Osteoblast (primary cell): Measurements from ENCODE around the gene UBXN10. TPM values are rescaled to one million over a fixed set of nuclear protein-coding genes. Genes with fewer than 3 reads are reported as not detected.

Source experiments
- DNase-seq: peaks from one replicate; pipeline ENCODE4 v3.0.0; 2011; ENCODE audit warnings: low spot score, mixed read lengths; ENCODE audit not compliant: insufficient read length; ENCODE audit errors: missing footprints
- H2AFZ ChIP-seq: 2 replicates; pipeline ENCODE4 v1.6.0; 2011; ENCODE audit warnings: mild to moderate bottlenecking, low read length
- H3K27ac ChIP-seq: 2 replicates; pipeline ENCODE4 v1.5.1; 2011; ENCODE audit warnings: mild to moderate bottlenecking, low read depth, low read length, moderate library complexity
- H3K27me3 ChIP-seq: 2 replicates; pipeline ENCODE4 v1.6.0; 2012; ENCODE audit warnings: mild to moderate bottlenecking, control low read depth, inconsistent platforms, low read length, moderate library complexity; ENCODE audit not compliant: insufficient read depth
- H3K36me3 ChIP-seq: 2 replicates; pipeline ENCODE4 v1.5.1; 2011; ENCODE audit warnings: mild to moderate bottlenecking, low read length, control low read depth, moderate library complexity; ENCODE audit not compliant: insufficient read depth
- H3K4me1 ChIP-seq: 2 replicates; pipeline ENCODE4 v1.5.1; 2011; ENCODE audit warnings: mild to moderate bottlenecking, low read length, control low read depth, moderate library complexity; ENCODE audit not compliant: insufficient read depth
- H3K4me2 ChIP-seq: 2 replicates; pipeline ENCODE4 v1.6.0; 2011; ENCODE audit warnings: mild to moderate bottlenecking, low read length; ENCODE audit not compliant: insufficient read depth
- H3K4me3 ChIP-seq: fragments of 200-600 bp; sonication (generic); 3 replicates; pipeline ENCODE4 v1.5.1; 2012; ENCODE audit warnings: mild to moderate bottlenecking, low read length, inconsistent platforms; ENCODE audit not compliant: insufficient read depth
- H3K79me2 ChIP-seq: 2 replicates; pipeline ENCODE4 v1.6.0; 2012; ENCODE audit warnings: mild to moderate bottlenecking, low read length, control low read depth, inconsistent platforms; ENCODE audit not compliant: insufficient read depth
- H3K9me3 ChIP-seq: 2 replicates; pipeline ENCODE4 v1.5.1; 2011; ENCODE audit warnings: low read depth, low read length, control low read depth
- H4K20me1 ChIP-seq: 2 replicates; pipeline ENCODE4 v1.6.0; 2012; ENCODE audit warnings: mild to moderate bottlenecking, low read length, control low read depth; ENCODE audit not compliant: insufficient read depth
- CTCF ChIP-seq: IDR thresholded peaks from 2 replicates; pipeline ENCODE4 v1.5.1; 2011; ENCODE audit warnings: mild to moderate bottlenecking, low read depth, low read length, moderate library complexity; ENCODE audit errors: extremely low read depth
- total RNA-seq: library from RNA; depleted of rRNA; stranded (reverse); fragments of >200 nt; gene quantifications from 2 replicates; pipeline ENCODE4 v1.2.3, GENCODE V29; 2012

Gene UBXN10
- total RNA-seq, 1 donor: under 0.01 TPM

DNA sequence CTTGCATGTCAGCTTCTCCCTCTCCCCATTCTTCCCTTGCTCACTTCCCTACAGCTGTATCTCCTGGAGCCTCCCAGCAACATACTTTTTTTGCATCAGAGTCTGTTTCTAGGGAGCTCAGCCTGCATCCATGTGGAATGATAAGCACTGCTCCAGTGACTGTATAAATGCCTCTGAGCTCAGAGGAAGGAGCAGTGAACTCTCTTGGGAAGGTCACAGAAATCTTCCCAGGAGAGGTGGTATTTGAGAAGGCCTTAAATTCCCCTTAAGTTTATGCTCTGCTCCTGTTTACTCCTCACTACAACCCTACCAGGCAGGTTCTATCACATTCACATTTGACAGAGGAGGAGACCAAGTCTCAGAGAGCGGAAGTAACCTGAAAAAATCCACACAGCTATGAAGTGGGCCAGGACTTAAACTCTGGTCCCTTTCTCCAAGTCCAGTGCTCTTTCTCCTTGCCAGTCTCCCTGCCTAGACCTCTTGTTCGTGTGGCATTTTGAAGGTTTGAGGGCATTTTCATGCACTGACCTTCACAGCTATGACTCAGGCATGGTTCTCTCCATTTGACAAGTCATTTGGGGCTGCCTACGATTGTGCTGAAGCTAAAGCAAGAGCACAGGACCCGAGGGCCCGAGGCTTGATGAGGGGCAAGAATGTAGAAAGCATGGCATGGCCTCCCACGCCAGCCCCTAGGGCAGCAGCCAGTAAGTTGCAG is 5.6 kb upstream of the UBXN10 start:
- Histone ChIP-seq H3K27me3 (peaks cover 64% of the 10 kb centered on the region), H3K4me3 (no peak overlapping the region)

GRCh38 chr1:20180844-20181207 is 5.1 kb upstream of the UBXN10 start:
- TF ChIP-seq CTCF: no peak
- peaks cover 68% of the 10 kb centered on the region for H3K27me3 ChIP-seq
- H3K4me1 ChIP-seq: no peaks in the 10 kb centered on the region

More for the DNA sequence above, 5.6 kb upstream of the UBXN10 start:
- Histone ChIP-seq H3K27ac (no peak overlapping the region), H3K4me1 (no peaks in the 10 kb centered on the region), H2AFZ (no peak overlapping the region), H3K79me2 (no peaks in the 10 kb centered on the region), H3K36me3 (no peaks in the 10 kb centered on the region), H3K4me2 (no peak overlapping the region), H3K9me3 (no peaks in the 10 kb centered on the region), H4K20me1 (no peaks in the 10 kb centered on the region)
- DNase-seq: no peak
- TF ChIP-seq CTCF: no peak

DNA sequence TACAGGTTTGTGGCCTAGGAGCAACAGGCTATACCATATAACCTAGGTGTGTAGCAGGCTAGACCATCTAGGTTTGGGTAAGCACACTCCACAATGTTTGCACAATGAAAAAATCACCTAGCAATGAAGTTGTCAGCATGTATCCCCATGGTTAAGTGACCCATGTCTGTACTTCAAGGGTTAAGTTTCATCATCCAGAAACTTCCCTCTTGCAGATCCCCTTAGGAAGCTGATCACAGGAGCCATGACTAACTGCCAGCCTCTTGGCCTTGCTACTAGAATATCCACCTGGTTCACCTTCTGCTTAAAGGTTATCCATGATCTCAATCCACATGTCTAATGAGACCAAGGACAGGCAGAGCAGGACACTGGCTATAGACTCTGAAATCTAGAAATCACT is 3.5 kb upstream of the UBXN10 start:
- Histone ChIP-seq H3K9me3 (no peaks in the 10 kb centered on the region), H3K27me3 (peaks cover 74% of the 10 kb centered on the region), H3K4me1 (no peaks in the 10 kb centered on the region), H3K79me2 (no peaks in the 10 kb centered on the region), H3K27ac (no peak overlapping the region), H4K20me1 (no peaks in the 10 kb centered on the region), H2AFZ (no peak overlapping the region), H3K4me2 (no peak overlapping the region), H3K36me3 (no peaks in the 10 kb centered on the region), H3K4me3 (no peak overlapping the region)
- TF ChIP-seq CTCF: no peak
- DNase-seq: no peak

More at GRCh38 chr1:20180844-20181207, 5.1 kb upstream of the UBXN10 start:
- H3K9me3 ChIP-seq: no peaks in the 10 kb centered on the region
- H3K4me2 ChIP-seq: no peak overlapping the region
- H4K20me1 ChIP-seq: no peaks in the 10 kb centered on the region
- no peak overlapping the region for H3K27ac ChIP-seq
- H3K4me3 ChIP-seq: no peak overlapping the region
- H3K36me3 ChIP-seq: no peaks in the 10 kb centered on the region
- no peak overlapping the region for H2AFZ ChIP-seq
- H3K79me2 ChIP-seq: no peaks in the 10 kb centered on the region
- DNase-seq: no peak

DNA sequence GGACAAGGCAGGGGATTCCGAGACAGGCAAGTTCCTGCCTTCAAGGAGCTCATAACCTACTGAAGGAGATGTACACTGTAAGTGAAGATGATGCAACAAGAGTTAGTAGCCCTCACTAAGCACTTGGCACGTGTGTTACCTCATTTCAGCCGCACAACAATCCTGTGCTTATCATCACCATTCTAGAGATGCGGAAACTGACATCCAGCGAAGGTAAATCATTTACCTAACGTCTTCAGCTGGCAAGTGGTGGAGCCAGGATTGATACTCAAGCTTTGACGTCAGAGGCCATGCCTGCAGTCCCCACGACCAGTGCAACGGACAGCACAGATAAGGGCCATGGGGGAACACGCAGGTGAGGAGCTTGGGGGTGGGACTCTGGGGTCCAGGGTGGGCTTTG is 2.9 kb upstream of the UBXN10 start:
- no peak overlapping the region for H3K27ac ChIP-seq
- H3K4me3 ChIP-seq: no peak overlapping the region
- H3K27me3 ChIP-seq: peaks cover 74% of the 10 kb centered on the region
- no peaks in the 10 kb centered on the region for H3K79me2 ChIP-seq
- no peak for DNase-seq
- H4K20me1 ChIP-seq: no peaks in the 10 kb centered on the region
- no peak overlapping the region for H3K4me2 ChIP-seq
- no peaks in the 10 kb centered on the region for H3K36me3 ChIP-seq
- H3K9me3 ChIP-seq: no peaks in the 10 kb centered on the region
- H2AFZ ChIP-seq: no peak overlapping the region
- TF ChIP-seq CTCF: no peak
- H3K4me1 ChIP-seq: no peaks in the 10 kb centered on the region
